Astrocyte (in vitro differentiated cells and primary cell): ENCODE measurements around the gene TMPRSS9. TPM values are rescaled to one million over a fixed set of nuclear protein-coding genes. Genes with fewer than 3 reads are reported as not detected.

Source experiments
- DNase-seq: peaks from one replicate; pipeline ENCODE4 v3.0.0-alpha.2; 2010; ENCODE audit warnings: low read depth
- FAIRE-seq: peaks from 2 replicates; lab custom pipeline; 2011; peaks lifted over from hg19 to GRCh38; lab: Jason Lieb, UNC
- H2AFZ ChIP-seq: 2 replicates; pipeline ENCODE4 v1.6.0; 2012; ENCODE audit warnings: low read depth, low read length, inconsistent platforms
- H3K27ac ChIP-seq: 2 replicates; pipeline ENCODE4 v1.5.1; 2011; ENCODE audit warnings: low read depth, low read length, inconsistent platforms
- H3K27me3 ChIP-seq: 2 replicates; pipeline ENCODE4 v1.6.0; 2011; ENCODE audit warnings: low read length, inconsistent platforms; ENCODE audit not compliant: insufficient read depth
- H3K36me3 ChIP-seq: 2 replicates; pipeline ENCODE4 v1.5.1; 2011; ENCODE audit warnings: low read length, inconsistent platforms; ENCODE audit not compliant: insufficient read depth
- H3K4me1 ChIP-seq: 2 replicates; pipeline ENCODE4 v1.5.1; 2011; ENCODE audit warnings: low read length, inconsistent platforms; ENCODE audit not compliant: insufficient read depth
- H3K4me2 ChIP-seq: 2 replicates; pipeline ENCODE4 v1.6.0; 2012; ENCODE audit warnings: low read length, inconsistent platforms
- H3K4me3 ChIP-seq: 2 replicates; pipeline ENCODE4 v1.5.1; 2011; ENCODE audit warnings: low read depth, mild to moderate bottlenecking, low read length, inconsistent platforms; ENCODE audit not compliant: insufficient read depth
- H3K79me2 ChIP-seq: 2 replicates; pipeline ENCODE4 v1.6.0; 2012; ENCODE audit warnings: mild to moderate bottlenecking, low read length, inconsistent platforms; ENCODE audit not compliant: insufficient read depth
- H3K9ac ChIP-seq: 2 replicates; pipeline ENCODE4 v1.6.0; 2012; ENCODE audit warnings: mild to moderate bottlenecking, low read length, inconsistent platforms
- H3K9me3 ChIP-seq: 2 replicates; pipeline ENCODE4 v1.5.1; 2012; ENCODE audit warnings: low read depth, mild to moderate bottlenecking, low read length, inconsistent platforms; ENCODE audit not compliant: insufficient read depth
- H4K20me1 ChIP-seq: 2 replicates; pipeline ENCODE4 v1.6.0; 2012; ENCODE audit warnings: low read length, inconsistent platforms; ENCODE audit not compliant: insufficient read depth
- H3K27ac Mint-ChIP-seq: one replicate; pipeline ENCODE4 v1.8.0; 2021; ENCODE audit warnings: mild to moderate bottlenecking, mixed read lengths; ENCODE audit not compliant: unreplicated experiment
- H3K27me3 Mint-ChIP-seq: one replicate; pipeline ENCODE4 v1.8.0; 2021; ENCODE audit warnings: low read depth, mixed read lengths; ENCODE audit not compliant: unreplicated experiment
- H3K36me3 Mint-ChIP-seq: one replicate; pipeline ENCODE4 v1.8.0; 2021; ENCODE audit warnings: low read depth, mixed read lengths; ENCODE audit not compliant: unreplicated experiment
- H3K4me1 Mint-ChIP-seq: one replicate; pipeline ENCODE4 v1.8.0; 2021; ENCODE audit warnings: low read depth, mixed read lengths; ENCODE audit not compliant: unreplicated experiment
- H3K4me3 Mint-ChIP-seq: one replicate; pipeline ENCODE4 v1.8.0; 2021; ENCODE audit warnings: mild to moderate bottlenecking, moderate library complexity, mixed read lengths; ENCODE audit not compliant: unreplicated experiment
- H3K9me3 Mint-ChIP-seq: one replicate; pipeline ENCODE4 v1.8.0; 2021; ENCODE audit warnings: mild to moderate bottlenecking, mixed read lengths; ENCODE audit not compliant: unreplicated experiment
- CTCF ChIP-seq: IDR thresholded peaks from 2 replicates; pipeline ENCODE4 v1.5.1; 2011; ENCODE audit warnings: low read depth, mild to moderate bottlenecking, inconsistent platforms, low read length, moderate library complexity; ENCODE audit not compliant: insufficient read depth
- EZH2 ChIP-seq: IDR thresholded peaks from 2 replicates; pipeline ENCODE4 v1.6.1; 2012; ENCODE audit warnings: mild to moderate bottlenecking, low read length, inconsistent platforms; ENCODE audit not compliant: insufficient read depth
- total RNA-seq: library from RNA; stranded (reverse); gene quantifications from 2 replicates; pipeline ENCODE4 v1.2.1, GENCODE V29; 2021

The TMPRSS9 gene
- total RNA-seq, 1 donor from 2014 or later = 0.16 TPM

- H3K9me3 Mint-ChIP-seq = no peaks in the 10 kb centered on the region
- TF ChIP-seq EZH2 = no peak
- H3K4me2 ChIP-seq = no peak overlapping the region
- FAIRE-seq (no peak), DNase-seq (no peak)
- H3K4me3 Mint-ChIP-seq = no peak overlapping the region
- H3K36me3 Mint-ChIP-seq = peaks cover 4% of the 10 kb centered on the region
- H3K79me2 ChIP-seq = peaks cover 17% of the 10 kb centered on the region
- H3K27ac ChIP-seq = no peak overlapping the region
- H3K9me3 ChIP-seq = no peaks in the 10 kb centered on the region
- no peaks in the 10 kb centered on the region for H3K4me1 ChIP-seq
- H4K20me1 ChIP-seq = peaks cover 16% of the 10 kb centered on the region
- H3K27me3 ChIP-seq = no peaks in the 10 kb centered on the region
- H3K27me3 Mint-ChIP-seq = no peaks in the 10 kb centered on the region
- H3K4me3 ChIP-seq = no peak overlapping the region
- H3K27ac Mint-ChIP-seq = no peak overlapping the region
- H3K36me3 ChIP-seq = peaks cover 5% of the 10 kb centered on the region
- H2AFZ ChIP-seq = no peak overlapping the region
- no peaks in the 10 kb centered on the region for H3K4me1 Mint-ChIP-seq
- H3K9ac ChIP-seq = no peak overlapping the region
Measured at GRCh38 chr19:2433854-2434253, 73.8 kb downstream of the TMPRSS9 start.

GRCh38 chr19:2434267-2434666 lies 74.2 kb downstream of the TMPRSS9 start:
- Mint-ChIP-seq H3K27ac (no peak overlapping the region), H3K9me3 (no peaks in the 10 kb centered on the region), H3K27me3 (no peaks in the 10 kb centered on the region), H3K4me1 (no peaks in the 10 kb centered on the region), H3K36me3 (peaks cover 4% of the 10 kb centered on the region), H3K4me3 (no peak overlapping the region)
- Histone ChIP-seq H3K4me2 (no peak overlapping the region), H3K4me1 (no peaks in the 10 kb centered on the region), H3K27ac (no peak overlapping the region), H3K9me3 (no peaks in the 10 kb centered on the region), H3K79me2 (peaks cover 21% of the 10 kb centered on the region), H2AFZ (no peak overlapping the region), H4K20me1 (peaks cover 18% of the 10 kb centered on the region), H3K36me3 (peaks cover 5% of the 10 kb centered on the region), H3K4me3 (no peak overlapping the region), H3K9ac (no peak overlapping the region), H3K27me3 (no peaks in the 10 kb centered on the region)
- DNase-seq (no peak), FAIRE-seq (no peak)
- no peak for TF ChIP-seq CTCF
- TF ChIP-seq EZH2 = no peak

GRCh38 chr19:2434721-2435265 lies 74.7 kb downstream of the TMPRSS9 start:
- FAIRE-seq = no peak
- no peaks in the 10 kb centered on the region for H3K27me3 Mint-ChIP-seq

More at GRCh38 chr19:2434721-2435265, 74.7 kb downstream of the TMPRSS9 start:
- no peaks in the 10 kb centered on the region for H3K4me1 Mint-ChIP-seq
- no peak for TF ChIP-seq CTCF
- TF ChIP-seq EZH2 = no peak
- no peaks in the 10 kb centered on the region for H3K4me1 ChIP-seq
- no peak overlapping the region for H2AFZ ChIP-seq
- H3K9ac ChIP-seq = no peak overlapping the region
- H3K27ac Mint-ChIP-seq = no peak overlapping the region
- no peak overlapping the region for H3K4me2 ChIP-seq
- no peaks in the 10 kb centered on the region for H3K27me3 ChIP-seq
- H3K36me3 ChIP-seq = peaks cover 3% of the 10 kb centered on the region
- peaks cover 24% of the 10 kb centered on the region for H3K79me2 ChIP-seq
- no peak overlapping the region for H3K4me3 ChIP-seq
- no peak overlapping the region for H3K27ac ChIP-seq
- H3K9me3 ChIP-seq = no peaks in the 10 kb centered on the region
- H3K36me3 Mint-ChIP-seq = peaks cover 3% of the 10 kb centered on the region
- no peak overlapping the region for H3K4me3 Mint-ChIP-seq
- DNase-seq = no peak
- no peaks in the 10 kb centered on the region for H3K9me3 Mint-ChIP-seq
- H4K20me1 ChIP-seq = peaks cover 20% of the 10 kb centered on the region
